GM20000 (cell line): Measurements from ENCODE around the gene FMO3.

Experiments
- DNase-seq: peaks from one replicate; pipeline ENCODE4 v3.0.0; 2012; ENCODE audit warnings: low spot score
- TF ChIP-seq, protein P1 (sequence below): IDR thresholded peaks from 2 replicates; pipeline ENCODE4 v1.5.1; 2012; ENCODE audit warnings: mild to moderate bottlenecking, control low read depth; ENCODE audit errors: extremely low read depth, missing control alignments

FMO3 gene

DNA sequence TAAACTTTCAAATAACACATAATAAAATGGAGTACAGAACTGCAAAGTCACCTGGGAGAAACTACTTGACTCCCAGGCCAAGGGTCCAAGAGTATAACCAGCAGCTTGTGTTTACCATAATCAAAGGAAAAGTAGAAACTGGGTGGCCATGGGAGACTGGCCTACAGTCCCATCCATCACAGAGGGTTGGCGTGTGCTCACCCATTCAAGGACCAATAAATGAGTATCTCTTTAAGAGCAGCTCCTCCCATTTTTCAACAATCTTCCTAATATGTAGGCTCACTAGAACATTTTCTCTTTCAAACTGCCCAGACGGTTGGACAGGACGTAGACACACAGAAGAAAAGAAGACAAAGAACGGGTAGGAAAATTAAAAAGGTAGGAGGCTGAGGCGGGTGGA, at the start of gene FMO3:
Gene FMO3, plus strand, starts transcription at position 302 of the 400 bp plus-strand sequence. CDS start 1,754 bp downstream, outside the sequence.
- TF ChIP-seq, protein P1, sequence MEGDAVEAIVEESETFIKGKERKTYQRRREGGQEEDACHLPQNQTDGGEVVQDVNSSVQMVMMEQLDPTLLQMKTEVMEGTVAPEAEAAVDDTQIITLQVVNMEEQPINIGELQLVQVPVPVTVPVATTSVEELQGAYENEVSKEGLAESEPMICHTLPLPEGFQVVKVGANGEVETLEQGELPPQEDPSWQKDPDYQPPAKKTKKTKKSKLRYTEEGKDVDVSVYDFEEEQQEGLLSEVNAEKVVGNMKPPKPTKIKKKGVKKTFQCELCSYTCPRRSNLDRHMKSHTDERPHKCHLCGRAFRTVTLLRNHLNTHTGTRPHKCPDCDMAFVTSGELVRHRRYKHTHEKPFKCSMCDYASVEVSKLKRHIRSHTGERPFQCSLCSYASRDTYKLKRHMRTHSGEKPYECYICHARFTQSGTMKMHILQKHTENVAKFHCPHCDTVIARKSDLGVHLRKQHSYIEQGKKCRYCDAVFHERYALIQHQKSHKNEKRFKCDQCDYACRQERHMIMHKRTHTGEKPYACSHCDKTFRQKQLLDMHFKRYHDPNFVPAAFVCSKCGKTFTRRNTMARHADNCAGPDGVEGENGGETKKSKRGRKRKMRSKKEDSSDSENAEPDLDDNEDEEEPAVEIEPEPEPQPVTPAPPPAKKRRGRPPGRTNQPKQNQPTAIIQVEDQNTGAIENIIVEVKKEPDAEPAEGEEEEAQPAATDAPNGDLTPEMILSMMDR, result no peak
- DNase-seq, result no peak

DNA sequence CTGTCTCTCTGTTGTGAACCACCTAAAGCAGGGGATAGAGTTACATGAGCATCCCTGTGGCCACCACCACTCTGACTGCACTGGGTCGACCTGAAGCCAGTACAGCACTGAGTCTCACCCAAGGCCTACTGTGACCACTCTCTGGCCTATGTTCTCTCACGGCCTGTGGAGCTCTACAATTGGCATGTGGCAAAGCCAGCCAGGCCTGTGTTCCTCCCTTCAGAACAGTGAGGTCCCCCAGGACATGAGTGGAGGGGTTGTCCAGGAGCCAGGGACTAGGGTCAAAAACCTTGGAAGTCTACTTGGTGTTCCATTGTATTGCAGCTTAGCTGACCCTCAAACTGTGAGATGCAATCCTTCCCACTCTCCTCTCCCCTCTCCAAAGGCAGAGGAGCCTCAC, 42.7 kb upstream of the FMO3 start:
- no peak for DNase-seq
- TF ChIP-seq, protein P1, result no peak

DNA sequence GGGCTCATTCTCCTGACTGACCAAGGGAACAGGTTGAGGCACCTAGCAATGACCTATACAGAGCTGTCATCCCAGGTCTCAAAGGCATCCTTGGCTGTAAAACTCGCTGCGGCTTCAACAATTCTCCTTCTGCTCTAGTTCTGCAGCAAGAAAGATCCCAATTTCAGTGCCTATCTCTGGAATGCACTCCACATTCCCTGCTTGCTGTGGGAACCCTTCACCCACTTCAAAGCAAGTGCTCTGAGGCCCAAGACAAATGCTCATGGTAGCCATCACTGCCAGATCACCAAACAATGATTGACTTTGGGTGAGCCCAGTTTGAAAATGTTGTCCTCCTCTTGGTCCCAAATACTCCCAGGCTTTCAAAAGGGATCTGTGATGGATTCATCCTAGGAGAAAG, 37.7 kb upstream of the FMO3 start:
- no peak for DNase-seq
- TF ChIP-seq, protein P1, result no peak

DNA sequence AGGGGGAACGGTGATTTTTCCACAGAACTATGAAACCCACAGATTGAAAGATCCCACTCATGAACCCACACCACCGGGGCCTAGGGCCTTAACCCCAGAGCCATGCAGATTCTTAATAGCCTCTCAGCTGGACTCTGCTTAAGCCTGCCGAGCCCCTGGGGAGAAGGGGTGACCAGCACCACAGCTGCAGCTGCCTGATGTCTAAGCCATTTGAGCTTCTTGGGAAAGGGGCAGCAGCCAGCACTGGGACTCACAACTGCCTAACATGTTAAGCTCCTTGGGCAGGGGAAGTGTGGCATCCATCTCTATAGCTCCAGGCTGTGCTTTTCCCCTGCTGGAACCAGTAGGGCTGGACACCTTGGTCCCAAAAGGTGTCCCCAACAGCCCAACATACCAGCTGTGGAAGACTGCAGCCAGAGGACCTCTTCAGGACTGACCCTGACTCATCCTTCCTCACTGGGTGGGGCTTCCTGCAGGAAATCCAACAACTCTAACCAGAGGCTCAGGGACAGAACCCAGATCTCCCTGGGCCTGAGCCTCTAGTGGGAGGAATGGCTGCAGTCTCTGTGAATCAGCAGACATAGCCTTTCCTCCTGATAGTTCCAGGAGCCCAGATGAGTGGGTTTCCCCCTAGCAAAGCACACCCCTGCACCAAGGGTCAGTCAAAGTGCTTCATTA, 34.6 kb upstream of the FMO3 start:
- TF ChIP-seq, protein P1, result no peak
- no peak for DNase-seq

DNA sequence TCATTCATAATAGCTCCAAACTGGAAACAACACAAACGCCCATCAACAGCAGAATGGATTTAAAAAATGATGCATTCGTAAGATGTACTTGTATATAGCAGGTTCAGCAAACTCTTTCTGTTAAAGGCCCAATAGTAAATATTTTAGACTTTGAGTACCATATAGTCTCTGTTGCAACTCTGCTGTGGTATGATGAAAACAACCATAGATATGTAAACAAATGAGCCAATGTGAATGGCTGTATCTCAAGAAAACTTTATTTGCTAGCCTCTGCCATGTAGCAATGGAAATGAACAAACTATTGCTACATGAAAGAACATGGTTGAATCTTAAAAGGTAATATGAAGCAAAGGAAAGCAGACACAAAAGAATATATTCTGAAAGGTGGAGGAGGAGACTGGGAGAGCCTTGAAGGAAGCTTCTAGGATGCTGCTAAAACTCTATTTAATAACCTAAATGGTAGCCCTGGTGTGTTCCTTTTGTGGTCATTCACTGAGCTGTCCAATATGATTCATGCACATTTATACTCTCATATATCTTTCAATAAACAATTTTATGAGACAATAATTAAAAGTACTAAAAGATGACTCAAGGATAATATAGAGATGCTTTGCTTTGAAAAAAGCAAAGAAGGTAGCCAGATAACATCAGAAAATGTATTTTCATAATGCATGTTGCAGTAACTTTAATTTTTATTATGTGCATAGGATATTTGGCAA, 29.1 kb upstream of the FMO3 start:
- DNase-seq, result no peak
- TF ChIP-seq, protein P1, result no peak

DNA sequence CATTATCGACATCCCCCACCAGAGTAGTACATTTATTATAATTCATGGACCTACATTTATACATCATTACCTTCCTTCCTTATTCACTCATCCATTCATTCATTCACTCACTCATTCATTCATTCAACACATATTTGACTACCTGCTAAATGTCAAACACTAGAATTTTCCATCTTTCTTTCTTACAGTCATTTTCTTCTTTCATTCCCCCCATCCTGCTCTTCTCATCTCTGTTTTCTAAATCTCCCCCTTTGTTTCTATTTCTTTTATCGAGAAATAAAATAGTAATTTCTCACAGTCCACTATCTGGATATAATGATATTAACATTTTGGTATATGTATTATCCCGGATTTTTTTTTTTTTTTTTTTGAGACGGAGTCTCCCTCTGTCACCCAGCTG, 27.8 kb upstream of the FMO3 start:
- no peak for DNase-seq
- TF ChIP-seq, protein P1, result no peak

DNA sequence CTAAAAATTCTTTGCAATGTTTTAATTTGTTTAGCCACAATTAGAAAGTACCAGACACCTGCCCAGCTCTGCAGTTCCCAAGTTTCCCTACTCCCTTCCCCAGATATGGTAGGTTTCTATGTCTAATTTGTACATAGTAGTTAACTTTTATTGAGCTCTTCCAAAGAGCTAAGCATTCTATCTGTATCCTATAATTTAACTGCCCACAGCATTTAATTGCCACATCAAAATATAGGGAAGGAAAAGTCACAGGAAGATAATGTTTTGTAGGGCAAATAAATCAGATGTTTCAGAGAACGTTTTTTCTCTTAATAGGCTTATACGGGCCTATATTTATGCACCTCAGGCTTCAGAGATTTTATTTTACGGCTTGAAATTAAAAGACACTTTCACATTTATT, 15.7 kb upstream of the FMO3 start:
- no peak for DNase-seq
- TF ChIP-seq, protein P1, result no peak
